Iris pigment epithelial cell (primary cell): ENCODE data around the gene NAB1.

Experiments
- DNase-seq: peaks from one replicate; pipeline ENCODE4 v3.0.0-alpha.2; 2011; ENCODE audit warnings: low read depth

Gene NAB1

GRCh38 chr2:190637281-190637734, 11.6 kb upstream of the NAB1 start:
- DNase-seq: peak; percentile 86

GRCh38 chr2:190637903-190638618, 10.8 kb upstream of the NAB1 start:
- peak; percentile 58 for DNase-seq

- peak; percentile 84 for DNase-seq
These were observed 8.8 kb upstream of the NAB1 start for GRCh38 chr2:190640117-190640516.

GRCh38 chr2:190641469-190641868, 7.4 kb upstream of the NAB1 start:
- DNase-seq: no peak

GRCh38 chr2:190646780-190647522, 1.9 kb upstream of the NAB1 start:
- no peak for DNase-seq

GRCh38 chr2:190648289-190649034, 421 bp upstream of the NAB1 start:
- DNase-seq: peak; percentile 88

- peak; percentile 43 for DNase-seq
These were observed 1.0 kb downstream of the NAB1 start for GRCh38 chr2:190649798-190650390.

- no peak for DNase-seq
These were observed 2.5 kb downstream of the NAB1 start for GRCh38 chr2:190651413-190651812.

GRCh38 chr2:190653231-190653630, 4.3 kb downstream of the NAB1 start:
- peak; percentile 15 for DNase-seq

- DNase-seq: no peak
These were observed 5.0 kb downstream of the NAB1 start for GRCh38 chr2:190653931-190654330.

- DNase-seq: no peak
These were observed 6.2 kb downstream of the NAB1 start for GRCh38 chr2:190655113-190655512.

- no peak for DNase-seq
These were observed 6.7 kb downstream of the NAB1 start for GRCh38 chr2:190655570-190655969.

GRCh38 chr2:190656301-190656700, 7.4 kb downstream of the NAB1 start:
- no peak for DNase-seq

- peak; percentile 47 for DNase-seq
These were observed 8.8 kb downstream of the NAB1 start for GRCh38 chr2:190657474-190658255.

GRCh38 chr2:190659553-190659952, 10.7 kb downstream of the NAB1 start:
- no peak for DNase-seq

GRCh38 chr2:190662754-190663153, 13.9 kb downstream of the NAB1 start:
- no peak for DNase-seq

- no peak for DNase-seq
These were observed 14.5 kb downstream of the NAB1 start for GRCh38 chr2:190663348-190663747.

- DNase-seq: no peak
These were observed 15.0 kb downstream of the NAB1 start for GRCh38 chr2:190663839-190664238.

- peak; percentile 78 for DNase-seq
These were observed 15.4 kb downstream of the NAB1 start for GRCh38 chr2:190664240-190664639.

GRCh38 chr2:190666895-190667294, 18.0 kb downstream of the NAB1 start:
- no peak for DNase-seq

GRCh38 chr2:190668892-190669291, 20.0 kb downstream of the NAB1 start:
- DNase-seq: no peak
